ENCODE results near the gene GLMP. TPM values are rescaled to one million over a fixed set of nuclear protein-coding genes. Genes with fewer than 3 reads are reported as not detected.

Gene GLMP
- total and polyA plus RNA-seq, 2 of the 13 experiments (the other 11 are each of a cell fraction or from before 2014, with no cell fraction given) = 44.6 to 75.8 TPM

GRCh38 chr1:156276532-156276931, 18.9 kb downstream of the GLMP start:
- no peaks in the 10 kb centered on the region for H3K27me3 ChIP-seq (ENCODE audit: control insufficient read depth in 1 of 2, insufficient read depth in 2 of 2, low read length in 2 of 2)
- no peak overlapping the region for H3K9ac ChIP-seq (ENCODE audit: insufficient read depth, low read depth, low read length)
- CTCF ChIA-PET (ENCODE audit: low intra/inter-chr PET ratio, low total read pairs) = no interaction called here
- no peaks in the 10 kb centered on the region for H3K9me3 ChIP-seq (ENCODE audit: low read length)
- H3K27ac ChIP-seq (ENCODE audit: extremely low read length, insufficient read depth, low read length) = no peak overlapping the region
- peaks cover 11% of the 10 kb centered on the region for H4K20me1 ChIP-seq (ENCODE audit: insufficient read depth, low read length)
- DNase-seq (ENCODE audit: low spot score) = no peak
- no peak overlapping the region for H2AFZ ChIP-seq (ENCODE audit: low read length)
- TF ChIP-seq ZBTB2 (CRISPR knock-in tag; IDR thresholded peaks at IDR 0.05; ENCODE audit: low read depth) = no peak
- no peak for TF ChIP-seq TGIF2 (CRISPR knock-in tag; IDR thresholded peaks at IDR 0.05)
- no peak for ATAC-seq
- H3K36me3 ChIP-seq (replicated peaks in 1 of 2; ENCODE audit: control insufficient read depth in 1 of 2, insufficient read depth in 2 of 2, low read length in 2 of 2) = peaks cover 39 to 84% of the 10 kb centered on the region in 2 experiments
- no peak overlapping the region for H3K4me2 ChIP-seq (ENCODE audit: low read depth, low read length)
- POLR2A ChIA-PET = no interaction called here
- H3K79me2 ChIP-seq (ENCODE audit: insufficient read depth, low read length) = peaks cover 32% of the 10 kb centered on the region
- peaks cover 19% of the 10 kb centered on the region for H3K4me1 ChIP-seq (ENCODE audit: insufficient read depth, low read length)
- intact Hi-C loops (cut with micrococcal nuclease; ENCODE audit: unreplicated experiment) (no loop called here), in situ Hi-C loops (cut with HindIII; ENCODE audit: extremely low pct_ligation_motif_present, low pct_unique_long_range_greater_than_20kb) (no loop called here)
- no peak for FAIRE-seq
- H3K4me3 ChIP-seq (replicated peaks in 1 of 3; ENCODE audit: insufficient read depth in 1 of 3, low read depth in 2 of 3, low read length in 3 of 3) = no peak overlapping the region
- no TSS peak for BruUV-seq (replicated peaks)

DNA sequence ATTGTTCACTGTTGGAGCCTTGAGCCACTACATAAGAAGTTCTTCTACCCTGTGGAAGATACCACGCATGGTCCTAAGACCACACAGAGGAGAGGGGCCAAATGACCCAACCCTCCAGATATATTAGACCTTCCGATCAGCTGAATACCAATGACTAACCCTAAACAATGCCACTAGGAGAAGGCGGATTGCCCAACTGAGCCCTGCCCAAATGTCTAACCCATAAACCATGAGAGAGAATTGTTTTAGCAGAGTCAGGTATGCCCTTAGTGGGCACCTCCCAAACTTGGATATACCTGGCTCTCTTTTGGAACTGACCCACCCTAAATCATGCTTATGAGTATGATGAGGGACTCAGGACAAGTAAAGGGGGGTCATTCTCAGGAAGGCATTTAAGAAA, 25.2 kb downstream of the GLMP start:
- Histone ChIP-seq H3K27me3 (ENCODE audit: control insufficient read depth in 1 of 2, insufficient read depth in 2 of 2, low read length in 2 of 2) (no peaks in the 10 kb centered on the region), H3K9me3 (ENCODE audit: low read length) (no peaks in the 10 kb centered on the region), H3K4me3 (replicated peaks in 1 of 3; ENCODE audit: insufficient read depth in 1 of 3, low read depth in 2 of 3, low read length in 3 of 3) (no peak overlapping the region), H3K4me1 (ENCODE audit: insufficient read depth, low read length) (no peaks in the 10 kb centered on the region), H3K27ac (ENCODE audit: extremely low read length, insufficient read depth, low read length) (no peak overlapping the region), H2AFZ (ENCODE audit: low read length) (no peak overlapping the region), H3K36me3 (replicated peaks in 1 of 2; ENCODE audit: control insufficient read depth in 1 of 2, insufficient read depth in 2 of 2, low read length in 2 of 2) (peaks cover 49 to 82% of the 10 kb centered on the region in 2 experiments), H3K79me2 (ENCODE audit: insufficient read depth, low read length) (no peaks in the 10 kb centered on the region), H3K4me2 (ENCODE audit: low read depth, low read length) (no peak overlapping the region), H3K9ac (ENCODE audit: insufficient read depth, low read depth, low read length) (no peak overlapping the region), H4K20me1 (ENCODE audit: insufficient read depth, low read length) (no peaks in the 10 kb centered on the region)
- TF ChIP-seq GABPB1 (CRISPR knock-in tag; IDR thresholded peaks at IDR 0.05) (no peak), WIZ (CRISPR knock-in tag; IDR thresholded peaks at IDR 0.05) (no peak), ZBTB26 (CRISPR knock-in tag; IDR thresholded peaks at IDR 0.05; ENCODE audit: borderline replicate concordance) (no peak), REPIN1 (CRISPR knock-in tag; IDR thresholded peaks at IDR 0.05; ENCODE audit: borderline replicate concordance, low read depth) (no peak), CBX2 (IDR thresholded peaks at IDR 0.05; ENCODE audit: low read depth, low read length) (no peak), CBX2 (CRISPR knock-in tag; IDR thresholded peaks at IDR 0.05; ENCODE audit: low read depth) (no peak), ERF (CRISPR knock-in tag; IDR thresholded peaks at IDR 0.05) (no peak), STAT5B (CRISPR knock-in tag; IDR thresholded peaks at IDR 0.05) (no peak), NFRKB (IDR thresholded peaks at IDR 0.05) (no peak), SOX6 (IDR thresholded peaks at IDR 0.05) (no peak), SOX6 (CRISPR knock-in tag; IDR thresholded peaks at IDR 0.05) (no peak), YY1 (IDR thresholded peaks at IDR 0.05; ENCODE audit: insufficient read depth, insufficient replicate concordance, low read depth, low read length) (no peak), RAD21 (CRISPR knock-in tag; IDR thresholded peaks at IDR 0.05) (no peak)
- TF ChIP-seq, protein P1, sequence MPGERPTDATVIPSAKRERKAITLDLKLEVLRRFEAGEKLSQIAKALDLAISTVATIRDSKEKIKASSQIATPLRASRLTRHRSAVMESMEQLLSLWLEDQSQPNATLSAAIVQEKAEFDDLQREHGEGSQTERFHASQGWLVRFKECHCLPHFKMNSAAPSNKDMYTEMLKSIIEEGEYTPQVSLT (CRISPR knock-in tag; IDR thresholded peaks at IDR 0.05; ENCODE audit: borderline replicate concordance, low read depth) = no peak
- BruUV-seq (replicated peaks) = no TSS peak
- FAIRE-seq = no peak
- no peak for ATAC-seq
- in situ Hi-C loops (cut with HindIII; ENCODE audit: extremely low pct_ligation_motif_present, low pct_unique_long_range_greater_than_20kb) (no loop called here), intact Hi-C loops (cut with micrococcal nuclease; ENCODE audit: unreplicated experiment) (no loop called here)
- 100% methylated on average over 3 of the region's 3 CpGs for WGBS (ENCODE audit: low lambda C conversion rate)
- POLR2A ChIA-PET = interaction anchor here (3.1 kb wide), 1 partner anchor 12 kb away, joined by 18 read pairs; the partner anchor contains the start of gene SMG5
- CTCF ChIA-PET (ENCODE audit: low intra/inter-chr PET ratio, low total read pairs) = no interaction called here
- DNase-seq (ENCODE audit: low spot score) = no peak
